Left ventricle myocardium superior (tissue), 1 donor: ENCODE measurements around the gene C11orf24. TPM values are rescaled to one million over a fixed set of nuclear protein-coding genes. Genes with fewer than 3 reads are reported as not detected.
A peak's percentile ranks its signal among the peaks of the same experiment; 100 is the strongest.

ENCODE experiments used
- ATAC-seq: fragments of 200-7000 bp; cut with Tn5 transposase; one replicate; pipeline ENCODE4 v1.9.1; 2020; ENCODE audit warnings: mild to moderate bottlenecking, moderate library complexity
- DNase-seq: peaks from one replicate; pipeline ENCODE4 v3.0.0-alpha.2; 2020
- intact Hi-C: fragments of 100-400 bp; cut with micrococcal nuclease; formaldehyde crosslinking; loops from one replicate; pipeline ENCODE4 v1.11.0; 2022
- long read RNA-seq: library from polyadenylated mRNA; unstranded; transcript quantifications from one replicate; pipeline ENCODE4 v2.0.0, GENCODE V29; 2021
- total RNA-seq: library from RNA; stranded (reverse); fragmentation: NEBNext Ultra II Directional; extraction: Animal tissue kit (Norgen Biotek cat#: 25700); gene quantifications from one replicate; pipeline ENCODE4 v1.2.1, GENCODE V29; 2021
- donor health status: DM: no; HTN: yes; CAD: no; lungs with severe emphysema.

C11orf24 gene
- 23.9 TPM for total RNA-seq
- long read RNA-seq, transcript C11orf24-201 (4 exons, 2,063 nt), result major isoform, 14 of 23 reads
- long read RNA-seq, partial matches to known transcripts, result 2 of 23 reads
- long read RNA-seq, other reads (novel, unspliced or antisense), result 6 of 23 reads

- intact Hi-C loops, result no loop called here
- ATAC-seq (peak; percentile 96), DNase-seq (peak; percentile 97)
These were observed at the start of gene C11orf24 for GRCh38 chr11:68271781-68272608. C11orf24 (minus strand) TSS chr11:68271973; CDS start chr11:68263767, 8,206 bp downstream.

- ATAC-seq, result no peak
- intact Hi-C loops, result no loop called here
- no peak for DNase-seq
These were observed 45.5 kb upstream of the C11orf24 start for GRCh38 chr11:68317147-68317785.

- intact Hi-C loops, result no loop called here
- no peak for DNase-seq
- peak; percentile 34 for ATAC-seq
These were observed 43.6 kb upstream of the C11orf24 start for GRCh38 chr11:68315171-68315920.

- DNase-seq (no peak), ATAC-seq (peak; percentile 44)
- intact Hi-C loops, result loop anchor here (5.0 kb wide), 1 partner anchor 68 kb away; no protein-coding TSS in a partner anchor
These were observed 42.7 kb upstream of the C11orf24 start for GRCh38 chr11:68314203-68315170.

- no peak for DNase-seq
- ATAC-seq, result peak; percentile 3
- intact Hi-C loops, result loop anchor here (5.0 kb wide), 1 partner anchor 69 kb away; no protein-coding TSS in a partner anchor
These were observed 41.9 kb upstream of the C11orf24 start for GRCh38 chr11:68313574-68314202.

GRCh38 chr11:68312780-68313573 is 41.2 kb upstream of the C11orf24 start:
- intact Hi-C loops, result loop anchor here (5.0 kb wide), 1 partner anchor 69 kb away; no protein-coding TSS in a partner anchor
- DNase-seq (no peak), ATAC-seq (peak; percentile 3)

- peak; percentile 69 for DNase-seq
- ATAC-seq, result peak; percentile 10
- intact Hi-C loops, result loop anchor here (5.0 kb wide), 1 partner anchor 70 kb away; no protein-coding TSS in a partner anchor
These were observed 40.5 kb upstream of the C11orf24 start, which contains the start of gene LRP5 for GRCh38 chr11:68312117-68312779. LRP5 (plus strand) TSS chr11:68312591; CDS start chr11:68312715, 124 bp downstream.

- DNase-seq, result no peak
These were observed 39.7 kb upstream of the C11orf24 start for GRCh38 chr11:68311160-68312116.

GRCh38 chr11:68309621-68310185 is 37.9 kb upstream of the C11orf24 start:
- ATAC-seq, result no peak
- intact Hi-C loops, result loop anchor here (5.0 kb wide), 1 partner anchor 73 kb away; no protein-coding TSS in a partner anchor

More at GRCh38 chr11:68311160-68312116, 39.7 kb upstream of the C11orf24 start:
- ATAC-seq, result no peak
- intact Hi-C loops, result loop anchor here (5.0 kb wide), 1 partner anchor 71 kb away; no protein-coding TSS in a partner anchor

GRCh38 chr11:68308068-68308467 is 36.3 kb upstream of the C11orf24 start:
- intact Hi-C loops, result no loop called here
- peak; percentile 72 for ATAC-seq
- peak; percentile 71 for DNase-seq

More at GRCh38 chr11:68309621-68310185, 37.9 kb upstream of the C11orf24 start:
- no peak for DNase-seq

GRCh38 chr11:68306636-68307035 is 34.9 kb upstream of the C11orf24 start:
- intact Hi-C loops, result no loop called here
- no peak for DNase-seq
- ATAC-seq, result no peak

- ATAC-seq, result no peak
- no peak for DNase-seq
- intact Hi-C loops, result no loop called here
These were observed 32.4 kb upstream of the C11orf24 start for GRCh38 chr11:68303982-68304780.

GRCh38 chr11:68303083-68303482 is 31.3 kb upstream of the C11orf24 start:
- no peak for DNase-seq
- no peak for ATAC-seq

GRCh38 chr11:68302670-68303069 is 30.9 kb upstream of the C11orf24 start:
- ATAC-seq (no peak), DNase-seq (no peak)
- intact Hi-C loops, result no loop called here

More at GRCh38 chr11:68303083-68303482, 31.3 kb upstream of the C11orf24 start:
- intact Hi-C loops, result no loop called here
